Measurements from ENCODE around the gene SNCAIP.

DNA sequence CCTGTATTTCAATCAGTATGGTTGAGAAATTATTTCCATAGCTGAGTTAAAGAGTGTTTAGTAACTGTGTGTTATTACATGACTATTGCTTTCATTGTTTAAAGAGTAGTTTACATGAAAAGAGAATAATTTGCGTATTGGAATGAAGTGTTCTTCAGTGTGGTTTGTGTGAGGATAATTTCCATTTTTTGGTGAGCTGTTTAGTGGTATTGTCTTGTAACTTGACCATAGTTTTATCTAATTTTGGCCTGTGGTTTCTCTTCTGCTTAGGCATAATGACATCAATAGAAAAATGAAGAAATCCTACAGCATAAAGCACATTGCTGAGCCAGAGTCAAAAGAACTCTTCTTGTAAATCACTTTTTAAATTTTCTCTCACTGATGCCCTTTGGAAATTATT lies 151.2 kb downstream of the SNCAIP start:
- TF ChIP-seq EZH2phosphoT487 (IDR thresholded peaks at IDR 0.05; ENCODE audit: insufficient read depth, low read depth): peak; percentile 94
- TF ChIP-seq EZH2 (IDR thresholded peaks at IDR 0.05; ENCODE audit: insufficient read depth, poor library complexity, severe bottlenecking): no peak

All from GM23248 (cell line).